Nephron (organoid): ENCODE results near the gene ZNHIT2.

Experiments
- H3K27ac Mint-ChIP-seq, 3 experiments: 2 replicates each; pipeline ENCODE4 v1.8.0; 2020; ENCODE audit warnings: mixed read lengths in 3 of 3, mild to moderate bottlenecking in 2 of 3, moderate library complexity in 1 of 3
- H3K27me3 Mint-ChIP-seq: 2 replicates; pipeline ENCODE4 v1.8.0; 2021; ENCODE audit warnings: low read depth, mild to moderate bottlenecking, moderate library complexity, mixed read lengths
- H3K36me3 Mint-ChIP-seq: 2 replicates; pipeline ENCODE4 v1.8.0; 2020; ENCODE audit warnings: low read depth, mixed read lengths
- H3K4me1 Mint-ChIP-seq: 2 replicates; pipeline ENCODE4 v1.8.0; 2020; ENCODE audit warnings: mixed read lengths
- H3K4me3 Mint-ChIP-seq, 3 experiments: 2 replicates each; pipeline ENCODE4 v1.8.0; 2020; ENCODE audit warnings: mild to moderate bottlenecking in 3 of 3, mixed read lengths in 3 of 3, moderate library complexity in 2 of 3
- H3K9me3 Mint-ChIP-seq: 2 replicates; pipeline ENCODE4 v1.8.0; 2020; ENCODE audit warnings: mixed read lengths
- TF ChIP-seq, protein P1 (sequence below), 3 experiments: fragments of 200-600 bp; sonication (generic); IDR thresholded peaks; one replicate each; pipeline ENCODE4 v1.5.0; 2021; ENCODE audit warnings: antibody characterized with exemption in 3 of 3; ENCODE audit not compliant: unreplicated experiment in 3 of 3

ZNHIT2 gene

DNA sequence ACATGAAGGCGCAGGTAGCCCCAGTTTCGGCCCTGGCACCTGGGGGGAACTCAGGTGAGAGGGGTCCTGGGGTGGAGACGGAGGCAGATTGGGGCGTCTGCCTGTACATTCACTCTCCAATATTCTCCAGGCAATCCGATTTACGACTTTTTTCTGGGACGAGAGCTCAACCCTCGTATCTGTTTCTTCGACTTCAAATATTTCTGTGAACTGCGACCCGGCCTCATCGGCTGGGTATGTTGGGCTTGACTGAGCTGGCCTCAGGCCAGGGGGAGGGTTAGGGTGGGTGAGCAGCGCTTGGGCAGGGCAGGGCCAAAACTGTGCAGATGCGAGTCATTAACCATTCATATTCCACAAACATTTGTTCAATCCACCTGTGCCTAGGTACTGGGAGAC lies 4.1 kb downstream of the ZNHIT2 start:
- Mint-ChIP-seq H3K36me3 (peaks cover 4% of the 10 kb centered on the region), H3K4me1 (peaks cover 20% of the 10 kb centered on the region), H3K27me3 (no peaks in the 10 kb centered on the region), H3K9me3 (no peaks in the 10 kb centered on the region), H3K4me3 (peak overlapping the region; percentile 90 to 99 (median 97)), H3K27ac (peak overlapping the region; percentile 91 to 97 (median 91))
- TF ChIP-seq, protein P1, sequence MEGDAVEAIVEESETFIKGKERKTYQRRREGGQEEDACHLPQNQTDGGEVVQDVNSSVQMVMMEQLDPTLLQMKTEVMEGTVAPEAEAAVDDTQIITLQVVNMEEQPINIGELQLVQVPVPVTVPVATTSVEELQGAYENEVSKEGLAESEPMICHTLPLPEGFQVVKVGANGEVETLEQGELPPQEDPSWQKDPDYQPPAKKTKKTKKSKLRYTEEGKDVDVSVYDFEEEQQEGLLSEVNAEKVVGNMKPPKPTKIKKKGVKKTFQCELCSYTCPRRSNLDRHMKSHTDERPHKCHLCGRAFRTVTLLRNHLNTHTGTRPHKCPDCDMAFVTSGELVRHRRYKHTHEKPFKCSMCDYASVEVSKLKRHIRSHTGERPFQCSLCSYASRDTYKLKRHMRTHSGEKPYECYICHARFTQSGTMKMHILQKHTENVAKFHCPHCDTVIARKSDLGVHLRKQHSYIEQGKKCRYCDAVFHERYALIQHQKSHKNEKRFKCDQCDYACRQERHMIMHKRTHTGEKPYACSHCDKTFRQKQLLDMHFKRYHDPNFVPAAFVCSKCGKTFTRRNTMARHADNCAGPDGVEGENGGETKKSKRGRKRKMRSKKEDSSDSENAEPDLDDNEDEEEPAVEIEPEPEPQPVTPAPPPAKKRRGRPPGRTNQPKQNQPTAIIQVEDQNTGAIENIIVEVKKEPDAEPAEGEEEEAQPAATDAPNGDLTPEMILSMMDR (IDR thresholded peaks at IDR 0.05; ENCODE audit: unreplicated experiment in 3 of 3): no peak

DNA sequence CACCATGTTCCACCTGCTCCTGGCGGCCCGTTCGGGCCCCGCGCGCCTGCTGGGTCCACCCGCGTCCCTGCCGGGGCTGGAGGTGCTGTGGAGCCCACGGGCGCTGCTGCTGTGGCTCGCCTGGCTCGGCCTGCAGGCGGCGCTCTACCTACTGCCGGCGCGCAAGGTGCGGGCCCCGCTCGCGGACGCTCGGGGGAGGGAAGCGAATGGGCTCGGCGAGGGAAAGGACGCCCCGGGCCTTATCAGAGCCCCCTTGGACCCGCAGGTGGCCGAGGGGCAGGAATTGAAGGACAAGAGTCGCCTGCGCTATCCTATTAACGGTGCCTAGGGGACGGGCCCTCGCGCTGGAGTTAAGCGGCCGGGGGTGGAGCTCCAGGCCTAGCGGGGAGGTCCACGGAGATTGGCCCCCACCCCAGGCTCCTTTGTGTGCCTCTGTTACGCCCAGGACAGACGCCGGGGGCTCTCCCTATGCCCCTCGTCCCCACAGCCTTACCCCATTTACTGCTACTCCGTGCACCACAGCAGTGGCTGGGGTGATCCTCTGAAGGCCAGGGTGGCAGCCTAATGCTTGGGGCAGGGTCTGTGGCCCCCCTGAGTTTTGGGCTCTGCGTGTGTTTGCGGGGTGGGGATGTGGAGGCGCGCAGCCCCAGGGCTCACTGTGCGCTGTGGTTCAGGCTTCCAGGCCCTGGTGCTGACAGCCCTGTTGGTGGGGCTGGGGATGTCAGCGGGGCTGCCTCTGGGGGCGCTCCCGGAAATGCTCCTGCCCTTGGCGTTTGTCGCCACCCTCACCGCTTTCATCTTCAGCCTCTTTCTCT lies 4.7 kb downstream of the ZNHIT2 start:
- TF ChIP-seq, protein P1 (IDR thresholded peaks at IDR 0.05; ENCODE audit: unreplicated experiment in 3 of 3): peak; percentile 80 to 94 (median 87)
- Mint-ChIP-seq H3K27ac (peak overlapping the region; percentile 91 to 97 (median 91)), H3K4me1 (peaks cover 17% of the 10 kb centered on the region), H3K36me3 (peaks cover under 1% of the 10 kb centered on the region), H3K4me3 (peak overlapping the region; percentile 90 to 99 (median 97)), H3K9me3 (no peaks in the 10 kb centered on the region), H3K27me3 (no peaks in the 10 kb centered on the region)

DNA sequence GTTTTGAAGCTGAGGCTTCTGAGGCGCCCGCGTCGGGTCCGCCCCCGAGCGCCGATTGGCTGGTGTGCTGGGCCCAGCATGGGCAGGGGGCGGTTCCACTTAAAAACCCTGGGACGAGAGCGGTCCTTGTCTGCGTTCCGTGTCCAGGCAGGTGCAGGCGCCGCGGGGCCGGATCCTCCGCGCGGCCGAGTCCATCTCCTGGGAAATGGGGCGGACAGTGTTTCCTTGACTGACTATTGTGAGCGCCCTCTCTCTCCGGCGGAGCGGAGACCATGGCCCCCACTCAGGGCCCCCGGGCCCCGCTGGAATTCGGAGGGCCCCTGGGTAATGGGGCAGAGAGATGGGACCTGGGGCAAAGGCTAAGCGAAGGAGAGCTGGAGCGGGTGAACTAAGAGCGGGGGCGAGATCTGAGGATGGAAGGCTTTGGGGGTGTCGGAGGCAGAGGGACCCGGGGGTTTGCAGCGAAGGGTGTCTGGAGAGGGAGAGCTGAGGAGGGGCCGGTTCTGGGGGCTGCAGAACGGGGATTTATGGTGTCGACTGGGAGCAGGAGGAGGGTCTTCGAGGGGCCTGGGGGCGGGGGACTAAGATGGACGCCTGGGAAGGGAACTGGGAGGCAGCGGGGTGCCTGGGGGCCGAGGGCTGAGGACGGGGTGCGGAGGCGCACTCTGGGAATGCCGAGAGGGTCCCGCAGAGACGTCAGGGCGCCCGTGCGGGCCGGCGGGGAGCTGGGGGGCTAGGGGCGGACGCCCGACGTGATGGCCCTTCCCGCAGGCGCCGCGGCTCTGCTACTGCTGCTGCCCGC lies 5.6 kb downstream of the ZNHIT2 start, which contains the start of gene TM7SF2:
Gene TM7SF2, plus strand, starts transcription at position 129 of the 802 bp plus-strand sequence. Its CDS starts 144 bp downstream, at position 273.
- H3K4me3 Mint-ChIP-seq: peak within 1 kb of the TSS; percentile 96 to 99 (median 97)
- H3K36me3 Mint-ChIP-seq: no peaks in the 10 kb centered on the region
- TF ChIP-seq, protein P1 (IDR thresholded peaks at IDR 0.05; ENCODE audit: unreplicated experiment in 3 of 3): no peak
- H3K4me1 Mint-ChIP-seq: peaks cover 13% of the 10 kb centered on the region
- H3K9me3 Mint-ChIP-seq: no peaks in the 10 kb centered on the region
- peak within 1 kb of the TSS; percentile 77 to 97 (median 91) for H3K27ac Mint-ChIP-seq
- H3K27me3 Mint-ChIP-seq: no peaks in the 10 kb centered on the region

DNA sequence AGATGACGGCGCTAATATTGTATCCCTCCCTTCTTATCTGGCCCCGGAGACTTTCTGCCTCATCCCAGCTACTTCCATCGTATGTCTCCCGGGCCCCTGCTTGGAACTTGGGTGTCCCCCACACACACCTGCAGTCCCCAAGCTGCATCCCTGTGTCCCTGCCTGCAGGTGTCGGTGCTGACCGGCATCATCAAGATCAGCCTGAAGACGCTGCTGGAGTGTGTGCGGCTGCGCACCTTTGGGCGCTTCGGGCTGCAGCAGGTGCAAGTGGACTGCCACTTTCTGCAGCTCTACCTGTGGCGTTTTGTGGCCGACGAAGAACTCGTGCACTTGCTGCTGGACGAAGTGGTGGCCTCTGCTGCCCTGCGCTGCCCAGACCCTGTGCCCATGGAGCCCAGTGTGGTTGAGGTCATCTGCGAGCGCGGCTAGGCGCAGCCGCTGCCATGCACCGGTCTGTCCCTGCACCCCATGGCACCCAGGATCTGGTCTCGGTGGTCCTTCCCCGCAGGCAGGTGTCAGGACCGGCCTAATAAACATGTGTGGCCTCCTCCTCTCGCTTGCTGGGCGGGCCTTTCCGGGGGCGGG lies 6.2 kb downstream of the ZNHIT2 start:
- Mint-ChIP-seq H3K27me3 (no peaks in the 10 kb centered on the region), H3K4me3 (peak overlapping the region; percentile 96 to 99 (median 97)), H3K9me3 (no peaks in the 10 kb centered on the region), H3K27ac (peak overlapping the region in 1 of 3 experiments; percentile 77), H3K4me1 (peaks cover 13% of the 10 kb centered on the region), H3K36me3 (peaks cover 4% of the 10 kb centered on the region)
- TF ChIP-seq, protein P1 (IDR thresholded peaks at IDR 0.05; ENCODE audit: unreplicated experiment in 3 of 3): no peak

DNA sequence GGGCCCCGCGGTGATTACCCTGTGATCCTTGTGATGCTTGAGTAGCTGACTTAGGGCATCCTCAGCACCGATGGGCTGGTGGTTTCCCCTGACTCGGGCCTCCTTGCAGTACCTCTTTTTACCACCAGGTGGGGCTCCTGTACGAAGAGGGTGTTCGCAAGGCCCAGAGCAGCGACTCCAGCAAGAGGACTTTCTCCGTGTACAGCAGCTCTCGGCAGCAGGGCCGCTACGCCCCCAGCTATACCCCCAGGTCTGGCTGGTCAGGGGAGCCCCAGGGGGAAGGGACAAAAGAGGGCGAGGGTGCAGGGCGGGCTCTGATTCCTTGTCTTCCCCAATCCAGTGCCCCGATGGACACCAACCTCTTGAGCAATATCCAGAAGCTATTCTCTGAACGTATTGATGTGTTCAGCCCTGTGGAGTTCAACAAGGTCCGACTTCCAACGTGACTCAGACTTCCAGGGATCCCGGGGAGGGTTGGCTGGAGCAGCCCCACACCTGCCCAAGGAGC lies 7.1 kb downstream of the ZNHIT2 start:
- Mint-ChIP-seq H3K27me3 (no peaks in the 10 kb centered on the region), H3K4me3 (peak overlapping the region; percentile 65 to 72 (median 70)), H3K9me3 (no peaks in the 10 kb centered on the region), H3K36me3 (peaks cover 5% of the 10 kb centered on the region), H3K4me1 (peaks cover 13% of the 10 kb centered on the region), H3K27ac (peak overlapping the region in 2 of 3 experiments; percentile 25 to 52)
- TF ChIP-seq, protein P1 (IDR thresholded peaks at IDR 0.05; ENCODE audit: unreplicated experiment in 3 of 3): peak; percentile 96 to 99 (median 97)
